ENCODE data around the gene MCUR1.

The MCUR1 gene

DNA sequence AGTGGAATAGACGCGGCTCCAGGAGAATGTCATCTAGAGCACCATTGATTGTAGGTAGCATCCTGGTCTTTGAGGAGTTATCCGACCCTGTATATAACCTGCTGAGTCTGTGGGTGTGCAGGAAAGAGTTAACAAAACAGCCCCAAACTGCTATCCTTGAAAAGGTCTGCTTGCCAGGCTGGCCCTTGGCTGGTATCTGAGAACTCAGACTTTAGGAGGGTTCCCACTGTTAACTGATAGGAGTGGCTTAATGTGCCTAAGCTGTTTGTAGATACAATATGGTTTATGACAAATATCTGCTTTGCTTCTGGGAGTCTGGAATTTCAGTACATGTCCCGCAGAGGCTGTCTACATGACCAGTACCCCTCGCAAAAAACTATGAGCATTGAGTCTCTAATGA, 27.6 kb upstream of the MCUR1 start:
- no peak overlapping the region for H2AFZ ChIP-seq (ENCODE audit: insufficient read depth, low read length, poor library complexity)
- H4K8ac ChIP-seq (ENCODE audit: low read depth, low read length) = no peak overlapping the region
- H3K4me2 ChIP-seq (ENCODE audit: low read length) = no peak overlapping the region
- H4K12ac ChIP-seq (ENCODE audit: low read depth, low read length) = no peak overlapping the region
- no peak overlapping the region for H3K18ac ChIP-seq (ENCODE audit: low read length)
- no peak overlapping the region for H3K4me3 ChIP-seq (ENCODE audit: low read depth, low read length)
- peaks cover 0 to 4% of the 10 kb centered on the region in 2 experiments for H3K4me1 ChIP-seq (ENCODE audit: control insufficient read depth in 1 of 2, insufficient read depth in 2 of 2, low read length in 2 of 2)
- no peak overlapping the region for H3K27ac ChIP-seq (ENCODE audit: low read depth, low read length)
- H3K23ac ChIP-seq (ENCODE audit: low read length) = no peak overlapping the region
- H4K91ac ChIP-seq (ENCODE audit: low read depth, low read length) = no peak overlapping the region
- H3K4ac ChIP-seq (ENCODE audit: low read depth, low read length) = no peak overlapping the region
- no peak overlapping the region for H3K9ac ChIP-seq (ENCODE audit: low read length)
- no peak overlapping the region for H2AK5ac ChIP-seq (ENCODE audit: low read length)
- H3K79me1 ChIP-seq (ENCODE audit: low read length) = no peaks in the 10 kb centered on the region
- H3K9me3 ChIP-seq (ENCODE audit: insufficient read depth, low read depth, low read length) = no peaks in the 10 kb centered on the region
- no peaks in the 10 kb centered on the region for H3K36me3 ChIP-seq (ENCODE audit: control insufficient read depth in 1 of 2, insufficient read depth in 2 of 2, low read length in 2 of 2)
- H3K79me2 ChIP-seq (ENCODE audit: control insufficient read depth, insufficient read depth, low read length, poor library complexity) = no peaks in the 10 kb centered on the region
- H2BK120ac ChIP-seq (ENCODE audit: insufficient read depth, low read length, poor library complexity) = no peak overlapping the region
- no peak overlapping the region for H2BK12ac ChIP-seq (ENCODE audit: low read length)
- no peak for DNase-seq
- no peak overlapping the region for H2BK5ac ChIP-seq (ENCODE audit: low read depth, low read length, poor library complexity)
- no CpG with 5 or more reads among the region's 5 CpGs for WGBS (ENCODE audit: extremely low coverage, insufficient coverage, insufficient read length)
- no peak overlapping the region for H3K14ac ChIP-seq (ENCODE audit: low read length)
- H3K27me3 ChIP-seq (ENCODE audit: insufficient read depth, low read length) = no peaks in the 10 kb centered on the region

DNA sequence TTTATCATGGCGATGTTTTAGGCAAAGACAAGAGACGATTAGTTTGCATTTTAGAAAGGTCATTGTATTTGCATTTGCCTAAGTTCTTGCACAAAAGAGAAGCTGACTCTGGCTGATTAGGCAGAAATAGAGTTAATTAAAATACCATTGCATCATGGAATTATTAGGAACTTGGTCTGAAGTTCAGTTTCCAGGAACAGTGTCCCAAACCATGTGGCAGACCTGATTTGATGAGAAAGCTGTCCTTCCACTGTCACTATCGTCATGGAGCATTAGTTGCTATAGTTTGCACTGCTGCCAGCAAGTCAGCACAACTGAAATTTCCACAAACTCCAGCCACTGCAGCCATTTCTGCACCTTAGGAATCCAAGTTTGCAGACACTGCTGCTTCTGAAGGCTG, 24.3 kb upstream of the MCUR1 start:
- no peaks in the 10 kb centered on the region for H3K36me3 ChIP-seq (ENCODE audit: control insufficient read depth in 1 of 2, insufficient read depth in 2 of 2, low read length in 2 of 2)
- H2BK5ac ChIP-seq (ENCODE audit: low read depth, low read length, poor library complexity) = no peak overlapping the region
- WGBS (ENCODE audit: extremely low coverage, insufficient coverage, insufficient read length) = no CpG with 5 or more reads among the region's 3 CpGs
- H3K27ac ChIP-seq (ENCODE audit: low read depth, low read length) = no peak overlapping the region
- H3K9me3 ChIP-seq (ENCODE audit: insufficient read depth, low read depth, low read length) = no peaks in the 10 kb centered on the region
- no peak overlapping the region for H2BK12ac ChIP-seq (ENCODE audit: low read length)
- no peak overlapping the region for H2BK120ac ChIP-seq (ENCODE audit: insufficient read depth, low read length, poor library complexity)
- DNase-seq = no peak
- H3K79me2 ChIP-seq (ENCODE audit: control insufficient read depth, insufficient read depth, low read length, poor library complexity) = no peaks in the 10 kb centered on the region
- no peak overlapping the region for H3K23ac ChIP-seq (ENCODE audit: low read length)
- no peak overlapping the region for H3K18ac ChIP-seq (ENCODE audit: low read length)
- H3K9ac ChIP-seq (ENCODE audit: low read length) = no peak overlapping the region
- peaks cover 0 to 4% of the 10 kb centered on the region in 2 experiments for H3K4me1 ChIP-seq (ENCODE audit: control insufficient read depth in 1 of 2, insufficient read depth in 2 of 2, low read length in 2 of 2)
- no peak overlapping the region for H3K4ac ChIP-seq (ENCODE audit: low read depth, low read length)
- no peak overlapping the region for H4K91ac ChIP-seq (ENCODE audit: low read depth, low read length)
- no peaks in the 10 kb centered on the region for H3K79me1 ChIP-seq (ENCODE audit: low read length)
- H3K27me3 ChIP-seq (ENCODE audit: insufficient read depth, low read length) = no peaks in the 10 kb centered on the region
- no peak overlapping the region for H3K4me2 ChIP-seq (ENCODE audit: low read length)
- no peak overlapping the region for H4K12ac ChIP-seq (ENCODE audit: low read depth, low read length)
- H2AK5ac ChIP-seq (ENCODE audit: low read length) = no peak overlapping the region
- no peak overlapping the region for H2AFZ ChIP-seq (ENCODE audit: insufficient read depth, low read length, poor library complexity)
- H3K4me3 ChIP-seq (ENCODE audit: low read depth, low read length) = no peak overlapping the region
- H3K14ac ChIP-seq (ENCODE audit: low read length) = no peak overlapping the region
- no peak overlapping the region for H4K8ac ChIP-seq (ENCODE audit: low read depth, low read length)

DNA sequence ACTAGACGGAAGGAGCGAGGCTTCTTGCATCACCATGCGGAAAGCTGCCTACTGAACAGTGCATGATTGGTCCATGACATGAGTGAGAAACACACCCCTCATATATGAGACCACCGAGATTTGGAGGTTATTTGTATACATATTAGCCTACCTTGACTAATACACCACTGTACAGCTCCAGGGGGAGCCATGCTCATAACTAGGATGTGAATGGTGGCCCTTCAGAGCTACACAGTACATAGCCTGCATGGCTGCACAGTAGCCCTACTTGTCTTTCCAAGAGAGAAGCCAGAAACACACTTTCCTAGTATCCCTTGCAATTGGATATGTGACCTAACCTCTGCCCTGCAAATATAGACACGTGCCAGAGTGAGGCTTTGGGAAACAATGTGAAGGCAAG, 21.8 kb upstream of the MCUR1 start:
- no peak overlapping the region for H3K4ac ChIP-seq (ENCODE audit: low read depth, low read length)
- no peak overlapping the region for H4K8ac ChIP-seq (ENCODE audit: low read depth, low read length)
- no peak overlapping the region for H2BK12ac ChIP-seq (ENCODE audit: low read length)
- H3K27me3 ChIP-seq (ENCODE audit: insufficient read depth, low read length) = no peaks in the 10 kb centered on the region
- H3K27ac ChIP-seq (ENCODE audit: low read depth, low read length) = no peak overlapping the region
- no peak overlapping the region for H3K14ac ChIP-seq (ENCODE audit: low read length)
- no peaks in the 10 kb centered on the region for H3K79me2 ChIP-seq (ENCODE audit: control insufficient read depth, insufficient read depth, low read length, poor library complexity)
- no peaks in the 10 kb centered on the region for H3K9me3 ChIP-seq (ENCODE audit: insufficient read depth, low read depth, low read length)
- no peaks in the 10 kb centered on the region for H3K4me1 ChIP-seq (ENCODE audit: control insufficient read depth in 1 of 2, insufficient read depth in 2 of 2, low read length in 2 of 2)
- H3K4me3 ChIP-seq (ENCODE audit: low read depth, low read length) = no peak overlapping the region
- no peak overlapping the region for H2BK120ac ChIP-seq (ENCODE audit: insufficient read depth, low read length, poor library complexity)
- no peak overlapping the region for H2AK5ac ChIP-seq (ENCODE audit: low read length)
- H3K36me3 ChIP-seq (ENCODE audit: control insufficient read depth in 1 of 2, insufficient read depth in 2 of 2, low read length in 2 of 2) = no peaks in the 10 kb centered on the region
- no peak for DNase-seq
- H3K18ac ChIP-seq (ENCODE audit: low read length) = no peak overlapping the region
- no peak overlapping the region for H3K4me2 ChIP-seq (ENCODE audit: low read length)
- H2AFZ ChIP-seq (ENCODE audit: insufficient read depth, low read length, poor library complexity) = no peak overlapping the region
- no peak overlapping the region for H3K23ac ChIP-seq (ENCODE audit: low read length)
- WGBS (ENCODE audit: extremely low coverage, insufficient coverage, insufficient read length) = no CpG with 5 or more reads among the region's 5 CpGs
- no peaks in the 10 kb centered on the region for H3K79me1 ChIP-seq (ENCODE audit: low read length)
- no peak overlapping the region for H4K12ac ChIP-seq (ENCODE audit: low read depth, low read length)
- H3K9ac ChIP-seq (ENCODE audit: low read length) = no peak overlapping the region
- no peak overlapping the region for H4K91ac ChIP-seq (ENCODE audit: low read depth, low read length)
- H2BK5ac ChIP-seq (ENCODE audit: low read depth, low read length, poor library complexity) = no peak overlapping the region

DNA sequence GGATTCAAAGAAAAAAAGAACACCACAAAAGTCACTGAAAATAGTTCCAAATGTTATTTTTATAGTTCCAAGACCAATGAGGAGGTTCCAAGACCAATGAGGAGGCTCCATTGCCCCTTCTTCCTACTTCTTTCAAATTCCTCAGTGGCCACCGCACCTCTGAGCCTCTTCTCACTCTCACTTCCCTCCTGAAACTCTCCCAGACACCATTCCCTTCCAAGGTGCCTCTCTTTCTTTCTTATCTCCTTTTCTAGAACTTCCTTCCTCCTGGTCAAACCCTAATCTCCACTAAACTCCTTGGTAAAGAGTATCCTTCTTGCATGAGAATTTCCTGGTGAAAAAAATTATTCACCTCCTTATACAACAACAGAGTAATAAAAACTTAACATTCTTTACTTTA, 20.4 kb upstream of the MCUR1 start:
- Histone ChIP-seq H3K14ac (ENCODE audit: low read length) (no peak overlapping the region), H3K27ac (ENCODE audit: low read depth, low read length) (no peak overlapping the region), H3K23ac (ENCODE audit: low read length) (no peak overlapping the region), H3K36me3 (ENCODE audit: control insufficient read depth in 1 of 2, insufficient read depth in 2 of 2, low read length in 2 of 2) (no peaks in the 10 kb centered on the region), H4K12ac (ENCODE audit: low read depth, low read length) (no peak overlapping the region), H3K4ac (ENCODE audit: low read depth, low read length) (no peak overlapping the region), H2AFZ (ENCODE audit: insufficient read depth, low read length, poor library complexity) (no peak overlapping the region), H3K79me2 (ENCODE audit: control insufficient read depth, insufficient read depth, low read length, poor library complexity) (no peaks in the 10 kb centered on the region), H3K9ac (ENCODE audit: low read length) (no peak overlapping the region), H3K27me3 (ENCODE audit: insufficient read depth, low read length) (no peaks in the 10 kb centered on the region), H3K9me3 (ENCODE audit: insufficient read depth, low read depth, low read length) (no peaks in the 10 kb centered on the region), H3K4me1 (ENCODE audit: control insufficient read depth in 1 of 2, insufficient read depth in 2 of 2, low read length in 2 of 2) (no peaks in the 10 kb centered on the region), H3K79me1 (ENCODE audit: low read length) (no peaks in the 10 kb centered on the region), H4K91ac (ENCODE audit: low read depth, low read length) (no peak overlapping the region), H2BK120ac (ENCODE audit: insufficient read depth, low read length, poor library complexity) (no peak overlapping the region), H3K18ac (ENCODE audit: low read length) (no peak overlapping the region), H2BK5ac (ENCODE audit: low read depth, low read length, poor library complexity) (no peak overlapping the region), H2BK12ac (ENCODE audit: low read length) (no peak overlapping the region), H4K8ac (ENCODE audit: low read depth, low read length) (no peak overlapping the region), H2AK5ac (ENCODE audit: low read length) (no peak overlapping the region), H3K4me3 (ENCODE audit: low read depth, low read length) (no peak overlapping the region), H3K4me2 (ENCODE audit: low read length) (no peak overlapping the region)
- no peak for DNase-seq
- no CpG with 5 or more reads among the region's 1 CpG for WGBS (ENCODE audit: extremely low coverage, insufficient coverage, insufficient read length)

All from trophoblast cell (in vitro differentiated cells and primary cell).